HuH-7.5 (cell line): ENCODE results near the gene KRT8.

Experiments used
- DNase-seq: peaks from one replicate; pipeline ENCODE4 v3.0.0; 2011; ENCODE audit warnings: low spot score

KRT8 gene

DNA sequence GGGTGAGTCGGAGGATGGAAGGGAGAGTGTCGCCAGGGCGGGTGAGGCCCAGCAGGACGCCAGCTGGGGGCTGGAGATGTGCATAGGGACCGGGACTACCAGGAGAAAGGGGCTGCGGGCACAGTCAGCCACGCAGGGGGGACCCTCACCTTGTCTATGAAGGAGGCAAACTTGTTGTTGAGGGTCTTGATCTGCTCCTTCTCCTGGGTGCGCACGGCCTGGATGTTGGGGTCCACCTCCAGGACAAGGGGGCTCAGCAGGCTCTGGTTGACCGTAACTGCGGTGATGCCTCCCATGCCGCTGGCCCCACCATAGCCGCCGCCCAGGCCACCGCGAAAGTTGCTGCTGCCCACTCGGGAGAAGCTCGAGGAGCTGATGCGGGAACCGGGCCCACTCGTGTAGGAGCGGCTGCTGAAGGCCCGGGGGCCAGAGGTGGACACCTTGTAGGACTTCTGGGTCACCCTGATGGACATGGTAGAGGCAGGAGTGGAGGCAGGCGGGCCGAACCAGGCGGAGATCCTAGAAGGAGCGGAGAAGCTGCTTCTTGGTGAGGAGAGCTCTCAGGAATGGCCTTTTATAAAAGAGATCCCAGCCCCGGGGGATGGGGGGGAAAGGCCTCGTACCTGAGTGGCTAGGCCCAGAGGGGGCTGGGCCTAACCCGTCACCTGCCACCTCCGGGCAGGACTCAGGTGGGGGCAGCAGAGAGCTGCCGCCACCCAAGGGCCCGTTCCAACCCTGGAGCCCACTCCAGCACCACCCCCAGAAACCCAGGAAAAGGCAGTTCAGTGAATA is at the start of gene KRT8:
Gene KRT8 (minus strand): TSS at position 568 of the 792 bp plus-strand sequence. CDS start 95 bp downstream, at position 473.
- DNase-seq, result peak; percentile 98

DNA sequence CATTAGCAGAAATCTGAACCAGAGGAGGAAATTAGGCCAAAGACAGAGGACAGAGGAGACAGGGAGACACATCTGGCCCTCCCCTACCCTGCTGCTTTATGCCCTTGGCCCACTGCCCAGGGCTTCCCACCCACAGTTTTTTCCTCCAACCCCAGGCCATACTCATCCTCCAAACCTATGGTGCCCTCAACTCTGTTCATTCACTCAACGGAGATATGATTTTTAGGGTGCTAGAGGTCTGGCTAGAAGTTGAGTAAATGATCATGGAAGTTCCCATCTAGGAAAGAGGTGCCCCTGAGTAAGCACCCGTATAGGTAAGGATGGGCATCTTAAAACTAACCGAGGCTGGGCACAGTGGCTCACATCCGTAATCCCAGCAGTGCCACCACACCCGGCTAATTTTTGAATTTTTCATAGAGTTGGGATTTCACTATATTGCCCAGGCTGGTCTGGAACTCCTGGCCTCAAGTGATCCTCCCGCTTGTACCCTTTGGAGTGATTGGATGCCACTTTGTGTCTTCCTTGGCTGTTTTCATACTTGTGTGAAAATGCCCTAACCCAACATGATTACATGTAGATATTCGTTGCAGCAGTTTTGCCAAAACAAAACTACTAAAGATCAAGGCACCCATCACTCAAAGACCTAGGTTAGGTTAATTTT is 48.4 kb upstream of the KRT8 start:
- no peak for DNase-seq

DNA sequence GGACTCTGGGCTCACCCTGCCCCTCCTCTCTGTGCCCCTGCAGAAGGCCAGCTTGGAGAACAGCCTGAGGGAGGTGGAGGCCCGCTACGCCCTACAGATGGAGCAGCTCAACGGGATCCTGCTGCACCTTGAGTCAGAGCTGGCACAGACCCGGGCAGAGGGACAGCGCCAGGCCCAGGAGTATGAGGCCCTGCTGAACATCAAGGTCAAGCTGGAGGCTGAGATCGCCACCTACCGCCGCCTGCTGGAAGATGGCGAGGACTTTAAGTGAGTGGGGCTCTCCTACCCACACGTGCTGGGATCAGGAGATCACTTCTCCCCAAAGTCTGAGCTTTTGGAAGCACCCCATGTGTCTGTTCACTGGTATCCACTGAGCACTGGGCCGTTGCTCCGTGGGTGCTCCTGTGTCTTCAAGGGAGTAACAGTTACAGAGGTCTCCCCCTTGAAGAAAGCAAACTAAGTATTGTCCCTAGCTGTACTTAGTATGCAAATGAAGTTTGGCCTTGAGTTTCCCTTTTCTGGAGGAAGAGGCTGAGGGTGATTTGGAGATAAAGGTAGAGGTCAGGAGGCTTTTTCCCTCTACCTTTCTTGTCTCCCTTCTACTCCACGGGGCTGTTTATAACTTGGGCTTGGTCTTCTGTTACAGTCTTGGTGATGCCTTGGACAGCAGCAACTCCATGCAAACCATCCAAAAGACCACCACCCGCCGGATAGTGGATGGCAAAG is 47.4 kb upstream of the KRT8 start:
- DNase-seq, result no peak

DNA sequence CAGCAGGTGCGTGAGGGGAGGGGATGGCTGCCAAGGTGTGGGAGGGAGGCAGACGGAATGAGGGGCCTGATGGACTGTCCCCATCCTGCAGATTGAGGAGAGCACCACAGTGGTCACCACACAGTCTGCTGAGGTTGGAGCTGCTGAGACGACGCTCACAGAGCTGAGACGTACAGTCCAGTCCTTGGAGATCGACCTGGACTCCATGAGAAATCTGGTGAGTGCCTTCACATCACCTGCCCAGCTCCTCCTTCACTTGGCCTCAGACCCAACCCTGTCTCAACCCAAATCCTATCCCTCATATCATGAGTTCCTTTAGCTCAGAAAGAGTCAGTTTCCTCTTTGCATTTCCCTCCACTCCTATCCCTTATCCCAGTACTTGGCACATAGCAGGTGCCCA is 46.8 kb upstream of the KRT8 start:
- no peak for DNase-seq

- no peak for DNase-seq
These were observed 46.2 kb upstream of the KRT8 start for GRCh38 chr12:52951126-52951525.

DNA sequence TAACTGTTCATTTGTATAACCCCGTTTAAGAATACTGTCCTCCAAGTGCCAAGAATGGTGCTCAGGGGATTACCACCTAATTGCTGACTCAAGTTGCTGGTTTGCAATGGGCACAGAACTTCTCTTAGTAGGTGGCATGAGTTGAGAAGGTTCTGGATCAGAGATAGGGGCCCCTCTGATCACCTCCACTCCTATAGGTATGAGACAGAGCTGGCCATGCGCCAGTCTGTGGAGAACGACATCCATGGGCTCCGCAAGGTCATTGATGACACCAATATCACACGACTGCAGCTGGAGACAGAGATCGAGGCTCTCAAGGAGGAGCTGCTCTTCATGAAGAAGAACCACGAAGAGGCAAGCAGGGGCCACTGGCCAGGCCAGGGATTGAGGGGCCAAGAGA is 45.7 kb upstream of the KRT8 start:
- no peak for DNase-seq

DNA sequence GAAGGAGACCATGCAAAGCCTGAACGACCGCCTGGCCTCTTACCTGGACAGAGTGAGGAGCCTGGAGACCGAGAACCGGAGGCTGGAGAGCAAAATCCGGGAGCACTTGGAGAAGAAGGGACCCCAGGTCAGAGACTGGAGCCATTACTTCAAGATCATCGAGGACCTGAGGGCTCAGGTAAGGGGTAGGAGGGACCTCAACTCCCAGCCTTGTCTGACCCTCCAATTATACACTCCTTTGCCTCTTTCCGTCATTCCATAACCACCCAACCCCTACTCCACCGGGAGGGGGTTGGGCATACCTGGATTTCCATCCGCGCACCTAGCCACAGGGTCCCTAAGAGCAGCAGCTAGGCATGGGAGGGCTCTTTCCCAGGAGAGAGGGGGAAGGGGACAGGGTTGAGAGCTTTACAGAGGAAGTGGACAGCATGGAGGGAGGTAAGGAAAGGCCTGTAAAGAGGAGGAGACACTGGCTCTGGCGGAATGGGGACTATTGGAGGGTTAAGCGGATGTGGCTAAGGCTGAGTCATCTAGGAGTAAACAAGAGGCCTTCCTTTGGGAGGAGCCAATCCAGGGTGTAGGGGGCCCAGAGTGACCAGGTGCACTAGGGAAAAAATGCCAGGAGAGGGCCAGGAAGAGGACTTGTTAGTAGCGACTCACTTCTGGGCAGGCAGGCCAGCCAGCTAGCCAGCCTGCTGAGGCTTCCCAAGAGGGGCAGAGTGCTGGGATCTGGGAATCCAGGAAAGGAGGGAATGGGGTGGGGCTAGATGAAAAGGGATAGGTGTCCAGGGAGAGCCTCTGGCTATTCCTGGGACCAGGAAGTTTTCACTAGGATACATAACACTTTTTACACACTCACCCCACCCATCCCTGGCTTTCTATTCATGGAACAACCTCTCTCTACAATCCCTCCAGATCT is 44.8 kb upstream of the KRT8 start:
- DNase-seq, result peak; percentile 86

DNA sequence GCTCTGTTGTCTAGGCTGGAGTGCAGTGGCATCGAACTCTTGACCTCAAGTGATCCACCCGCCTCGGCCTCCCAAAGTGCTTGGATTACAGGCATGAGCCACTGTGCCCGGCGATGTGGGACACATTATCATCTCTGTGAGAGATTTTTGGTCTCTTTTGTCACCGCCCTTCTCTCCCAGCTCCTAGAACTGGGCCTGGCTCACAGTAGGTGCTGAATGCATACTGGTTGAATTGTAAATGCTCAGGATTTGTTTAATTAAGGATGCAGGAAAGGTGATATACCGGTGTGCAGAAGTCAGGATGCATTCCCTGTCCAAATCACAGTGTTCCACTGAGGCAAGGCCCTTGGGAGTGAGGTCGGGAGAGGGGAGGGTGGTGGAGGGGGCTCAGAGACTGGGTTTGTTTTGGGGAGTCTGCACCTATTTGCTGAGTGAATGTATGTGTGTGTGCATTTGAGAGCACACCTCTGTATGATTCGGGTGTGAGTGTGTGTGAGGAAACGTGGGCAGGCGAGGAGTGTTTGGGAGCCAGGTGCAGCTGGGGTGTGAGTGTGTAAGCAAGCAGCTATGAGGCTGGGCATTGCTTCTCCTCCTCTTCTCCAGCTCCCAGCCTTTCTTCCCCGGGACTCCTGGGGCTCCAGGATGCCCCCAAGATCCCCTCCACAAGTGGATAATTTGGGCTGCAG is 43.0 kb upstream of the KRT8 start:
- no peak for DNase-seq

GRCh38 chr12:52946797-52947547 is 42.1 kb upstream of the KRT8 start:
- DNase-seq, result no peak

- DNase-seq, result no peak
These were observed 41.5 kb upstream of the KRT8 start for GRCh38 chr12:52946334-52946733.

GRCh38 chr12:52945389-52946232 is 40.7 kb upstream of the KRT8 start:
- DNase-seq, result peak; percentile 70

GRCh38 chr12:52944683-52945388 is 40.0 kb upstream of the KRT8 start:
- DNase-seq, result no peak

GRCh38 chr12:52942901-52943181 is 38.0 kb upstream of the KRT8 start:
- DNase-seq, result no peak

DNA sequence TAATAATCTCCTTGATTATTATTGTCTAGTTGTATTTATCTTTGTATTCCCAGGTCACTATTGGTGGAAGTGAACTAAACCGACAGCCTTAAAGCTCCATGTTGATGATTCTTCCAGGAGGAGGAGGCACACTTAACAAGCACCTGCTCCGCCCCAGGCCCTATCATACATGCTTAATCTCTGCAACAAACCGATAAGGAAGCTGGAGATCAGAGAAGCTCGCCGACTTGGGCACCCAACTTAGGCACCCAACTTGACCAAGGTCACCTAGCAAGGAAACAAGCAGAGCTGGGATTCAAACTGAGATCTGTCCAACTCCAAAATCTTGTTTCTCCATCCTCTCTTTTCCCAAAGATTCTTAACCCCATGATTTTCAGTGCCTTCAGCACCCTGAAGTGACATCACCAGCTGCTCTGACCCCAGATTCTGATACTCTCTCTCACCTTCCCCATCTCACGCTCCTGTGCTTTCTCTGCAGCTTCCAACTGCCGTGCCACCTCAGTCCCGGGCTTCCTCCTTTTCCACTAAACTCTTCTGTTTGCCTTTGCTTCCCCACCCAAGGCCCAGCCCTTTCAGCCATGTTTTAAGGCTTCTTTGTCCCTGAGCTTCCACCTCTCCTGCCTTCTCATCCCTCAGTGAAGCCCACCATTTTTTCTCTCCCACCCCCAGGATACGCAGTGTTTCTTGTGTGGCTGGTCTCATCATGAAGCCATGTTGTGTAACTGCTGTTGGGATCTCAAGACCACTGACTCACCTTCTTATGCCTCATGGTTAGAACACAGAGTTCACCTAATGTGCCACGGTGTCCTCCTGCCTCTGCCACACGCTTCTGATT is 37.4 kb upstream of the KRT8 start:
- DNase-seq, result no peak

DNA sequence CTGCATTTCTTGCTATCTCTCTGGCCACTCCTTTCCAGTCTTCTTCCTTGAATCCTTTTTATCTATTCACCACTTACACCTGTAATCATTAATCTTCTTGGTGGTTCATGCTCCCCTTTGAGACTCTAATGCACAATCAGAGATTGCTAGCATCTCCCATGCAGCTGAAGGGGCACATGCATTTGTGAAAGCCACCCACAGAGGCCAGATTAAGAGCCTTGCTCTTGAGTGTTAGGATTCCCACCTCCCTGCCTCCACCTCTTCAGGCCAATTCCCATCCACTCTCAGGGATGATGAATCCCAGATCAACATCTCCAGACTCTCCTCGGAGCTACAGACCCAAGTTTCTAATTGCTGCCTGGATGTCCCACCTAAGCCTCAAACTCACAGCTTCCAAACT is 24.7 kb upstream of the KRT8 start:
- DNase-seq, result no peak

GRCh38 chr12:52927964-52928363 is 23.1 kb upstream of the KRT8 start:
- DNase-seq, result no peak

- DNase-seq, result no peak
These were observed 21.8 kb upstream of the KRT8 start for GRCh38 chr12:52926596-52927234.
